Left lung (tissue), 10 donors: ENCODE results near the gene LDLR. TPM values are rescaled to one million over a fixed set of nuclear protein-coding genes. Genes with fewer than 3 reads are reported as not detected.

Experiments
- ATAC-seq: fragments of 200-7000 bp; cut with Tn5 transposase; one replicate; pipeline ENCODE4 v1.9.1; 2020; ENCODE audit warnings: moderate library complexity
- DNase-seq, 4 donors: peaks; one replicate each; pipeline ENCODE4 v3.0.0-alpha.2; 2013 to 2020
- H3K27ac ChIP-seq, 2 donors: fragments of 200-600 bp; sonication (generic) in 1 of 2; one replicate each; pipeline versions ENCODE4 v1.5.0 to v1.8.0; 2020 to 2021
- H3K27me3 ChIP-seq, 2 donors: fragments of 200-600 bp; sonication (generic) in 1 of 2; one replicate each; pipeline versions ENCODE4 v1.5.0 to v1.8.0; 2020 to 2021
- H3K36me3 ChIP-seq, 2 donors: fragments of 200-600 bp; sonication (generic) in 1 of 2; one replicate each; pipeline versions ENCODE4 v1.5.0 to v1.8.0; 2020 to 2021
- H3K4me1 ChIP-seq, 2 donors: fragments of 200-600 bp; one replicate each; pipeline ENCODE4 v1.8.0; 2021
- H3K4me3 ChIP-seq, 2 donors: fragments of 200-600 bp; sonication (generic) in 1 of 2; one replicate each; pipeline versions ENCODE4 v1.5.0 to v1.8.0; 2020 to 2021; ENCODE audit warnings: mild to moderate bottlenecking in 1 of 2
- H3K9me3 ChIP-seq, 2 donors: fragments of 200-600 bp; sonication (generic) in 1 of 2; one replicate each; pipeline versions ENCODE4 v1.5.0 to v1.8.0; 2020 to 2021
- intact Hi-C, 2 donors: fragments of 100-400 bp; cut with DNase I; formaldehyde crosslinking; loops; one replicate each; pipeline versions ENCODE4 v1.11.2 to v1.14.2; 2022
- polyA plus RNA-seq, 6 donors: library from polyadenylated mRNA; unstranded; fragments of 120-200 nt; gene quantifications; one replicate each; pipeline ENCODE4 v1.2.1, GENCODE V29; 2013; ENCODE audit not compliant: insufficient read length in 6 of 6
- total RNA-seq, 2 donors: library from RNA; stranded (reverse); fragmentation: NEBNext Ultra II Directional; extraction: Animal tissue kit (Norgen Biotek cat#: 25700); gene quantifications; one replicate each; pipeline ENCODE4 v1.2.1, GENCODE V29; 2021
- TF ChIP-seq, protein P1 (sequence below), 2 donors: fragments of 200-600 bp; sonication (generic) in 1 of 2; IDR thresholded peaks; one replicate each; pipeline versions ENCODE4 v1.5.0 to v1.8.0; 2021; ENCODE audit warnings: antibody characterized with exemption in 2 of 2
- donor health status: DM: no; HTN: yes; CAD: no.
- donor health status: DM: no; HTN: no; CAD: no.

LDLR gene
- total and polyA plus RNA-seq, 8 donors: 10.4 to 310 (median 29.6) TPM

DNA sequence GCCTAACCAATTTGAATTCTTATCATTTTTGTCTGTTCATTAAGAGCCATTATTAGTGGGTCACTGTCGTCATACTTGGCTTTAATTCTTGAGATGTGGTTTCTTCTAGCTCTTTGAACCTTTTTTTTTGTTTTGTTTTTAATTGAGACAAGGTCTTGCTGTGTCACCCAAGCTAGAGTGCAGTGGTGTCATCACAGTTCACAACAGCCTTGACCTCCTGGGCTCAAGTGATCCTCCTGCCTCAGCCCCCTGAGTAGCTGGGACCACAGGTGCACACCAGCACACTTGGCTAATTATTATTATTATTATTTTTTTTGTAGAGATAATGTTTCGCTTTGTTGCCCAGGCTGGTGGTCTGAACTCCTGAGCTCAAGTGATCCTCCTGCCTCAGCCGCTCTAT is 25.8 kb upstream of the LDLR start:
- no peak overlapping the region for H3K27ac ChIP-seq

DNA sequence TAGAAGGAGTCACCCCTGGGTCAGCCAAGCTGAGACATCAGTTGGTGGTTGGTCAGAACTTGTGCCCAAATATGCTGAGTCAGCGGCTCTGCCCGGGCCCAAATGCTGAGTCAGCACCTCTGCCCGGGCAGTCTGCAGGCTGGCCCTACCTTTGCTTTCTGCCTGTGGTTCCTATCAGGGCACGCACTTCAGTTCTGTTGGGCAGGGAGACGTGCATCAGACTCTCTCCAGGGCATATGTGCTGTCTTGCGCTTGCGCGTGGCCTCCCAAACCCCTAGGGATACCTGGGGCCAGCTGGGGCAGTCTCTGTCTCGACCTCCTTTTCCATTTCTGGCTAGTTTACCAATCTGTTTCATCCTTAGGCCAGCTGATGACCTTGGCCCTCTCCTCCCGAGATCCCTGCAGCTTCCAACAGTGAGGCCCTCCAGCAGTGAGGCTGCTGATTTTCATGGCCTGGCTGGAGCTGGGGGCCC is 24.4 kb upstream of the LDLR start:
- no peak for ATAC-seq
- Histone ChIP-seq H3K4me1 (peaks cover 0 to 11% of the 10 kb centered on the region in 2 donors), H3K27ac (no peak overlapping the region), H3K27me3 (no peaks in the 10 kb centered on the region), H3K36me3 (peaks cover 0 to 49% of the 10 kb centered on the region in 2 donors), H3K9me3 (no peaks in the 10 kb centered on the region), H3K4me3 (no peak overlapping the region)
- peak in 1 of 4 donors; percentile 75 for DNase-seq
- intact Hi-C loops: no loop called here
- TF ChIP-seq, protein P1, sequence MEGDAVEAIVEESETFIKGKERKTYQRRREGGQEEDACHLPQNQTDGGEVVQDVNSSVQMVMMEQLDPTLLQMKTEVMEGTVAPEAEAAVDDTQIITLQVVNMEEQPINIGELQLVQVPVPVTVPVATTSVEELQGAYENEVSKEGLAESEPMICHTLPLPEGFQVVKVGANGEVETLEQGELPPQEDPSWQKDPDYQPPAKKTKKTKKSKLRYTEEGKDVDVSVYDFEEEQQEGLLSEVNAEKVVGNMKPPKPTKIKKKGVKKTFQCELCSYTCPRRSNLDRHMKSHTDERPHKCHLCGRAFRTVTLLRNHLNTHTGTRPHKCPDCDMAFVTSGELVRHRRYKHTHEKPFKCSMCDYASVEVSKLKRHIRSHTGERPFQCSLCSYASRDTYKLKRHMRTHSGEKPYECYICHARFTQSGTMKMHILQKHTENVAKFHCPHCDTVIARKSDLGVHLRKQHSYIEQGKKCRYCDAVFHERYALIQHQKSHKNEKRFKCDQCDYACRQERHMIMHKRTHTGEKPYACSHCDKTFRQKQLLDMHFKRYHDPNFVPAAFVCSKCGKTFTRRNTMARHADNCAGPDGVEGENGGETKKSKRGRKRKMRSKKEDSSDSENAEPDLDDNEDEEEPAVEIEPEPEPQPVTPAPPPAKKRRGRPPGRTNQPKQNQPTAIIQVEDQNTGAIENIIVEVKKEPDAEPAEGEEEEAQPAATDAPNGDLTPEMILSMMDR (IDR thresholded peaks at IDR 0.05): no peak

More for the DNA sequence above, 25.8 kb upstream of the LDLR start:
- ATAC-seq (peak; percentile 11), DNase-seq (no peak)
- intact Hi-C loops: no loop called here
- peaks cover 0 to 62% of the 10 kb centered on the region in 2 donors for H3K36me3 ChIP-seq
- TF ChIP-seq, protein P1 (IDR thresholded peaks at IDR 0.05): no peak
- H3K4me3 ChIP-seq: no peak overlapping the region
- H3K9me3 ChIP-seq: no peaks in the 10 kb centered on the region
- H3K4me1 ChIP-seq: peaks cover 0 to 6% of the 10 kb centered on the region in 2 donors
- H3K27me3 ChIP-seq: no peaks in the 10 kb centered on the region

DNA sequence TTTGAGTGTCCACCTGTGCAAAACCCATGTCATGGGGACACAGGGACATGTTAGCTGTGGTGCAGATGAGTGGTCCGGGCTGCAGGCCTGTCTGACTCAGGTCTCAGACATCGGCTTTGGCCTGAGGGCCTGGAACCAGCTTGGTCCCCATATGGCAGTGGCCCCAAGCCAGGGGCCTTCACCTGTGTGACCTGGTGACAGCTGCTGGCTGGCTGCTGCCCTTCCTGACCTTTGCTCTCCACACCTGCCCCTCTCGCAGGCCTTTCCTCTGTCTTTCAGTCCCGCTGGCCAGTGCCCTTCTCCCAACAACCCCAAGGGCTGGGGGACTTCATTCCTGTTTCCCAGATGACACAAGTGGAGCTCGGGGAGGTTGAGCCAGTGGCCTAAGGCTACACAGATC is 22.9 kb upstream of the LDLR start:
- H3K9me3 ChIP-seq: no peaks in the 10 kb centered on the region
- DNase-seq: peak in 1 of 4 donors; percentile 54
- H3K27ac ChIP-seq: no peak overlapping the region
- H3K27me3 ChIP-seq: no peaks in the 10 kb centered on the region
- intact Hi-C loops: no loop called here
- no peak overlapping the region for H3K4me3 ChIP-seq
- ATAC-seq: no peak
- TF ChIP-seq, protein P1 (IDR thresholded peaks at IDR 0.05): no peak
- H3K4me1 ChIP-seq: peaks cover 0 to 18% of the 10 kb centered on the region in 2 donors
- H3K36me3 ChIP-seq: peaks cover 0 to 36% of the 10 kb centered on the region in 2 donors

DNA sequence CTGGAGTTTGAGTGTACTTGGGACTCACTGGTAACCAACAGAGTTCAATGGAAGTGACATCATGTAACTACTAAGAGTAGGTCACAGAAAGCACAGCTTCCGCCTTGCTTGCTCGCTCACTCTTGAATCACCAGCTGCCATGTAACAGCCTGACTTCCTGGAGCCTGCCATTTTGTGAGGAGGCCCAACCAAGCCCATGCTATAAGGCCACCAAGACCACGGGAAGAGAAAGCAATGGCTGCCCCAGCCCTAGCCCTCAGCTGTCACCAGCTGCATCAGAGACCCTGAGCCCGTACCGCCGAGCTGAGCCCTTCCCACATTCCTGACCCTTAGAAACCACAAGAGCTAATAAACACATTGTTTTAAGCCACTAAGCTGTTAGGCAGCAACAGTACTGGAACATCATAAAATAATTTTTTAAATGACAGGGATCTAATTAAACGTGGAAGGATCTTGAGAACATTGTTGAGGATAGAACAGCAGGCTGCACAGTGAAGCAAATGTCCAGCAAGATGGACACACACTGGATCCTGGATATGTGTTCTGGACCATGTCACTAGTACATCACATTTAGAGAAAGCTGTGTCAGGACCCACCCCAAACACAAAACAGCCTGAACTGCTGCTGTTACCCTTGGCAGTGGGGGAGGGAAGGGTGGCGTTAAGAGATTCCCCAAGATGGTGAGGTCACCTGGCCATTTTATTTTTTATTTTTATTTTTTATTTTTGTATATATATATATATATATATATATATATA is 21.7 kb upstream of the LDLR start:
- peaks cover 0 to 24% of the 10 kb centered on the region in 2 donors for H3K36me3 ChIP-seq
- TF ChIP-seq, protein P1 (IDR thresholded peaks at IDR 0.05): no peak
- intact Hi-C loops: no loop called here
- no peaks in the 10 kb centered on the region for H3K9me3 ChIP-seq
- H3K27me3 ChIP-seq: no peaks in the 10 kb centered on the region
- no peak overlapping the region for H3K27ac ChIP-seq
- ATAC-seq: no peak
- no peak overlapping the region for H3K4me3 ChIP-seq
- peaks cover 0 to 31% of the 10 kb centered on the region in 2 donors for H3K4me1 ChIP-seq
- DNase-seq: no peak

DNA sequence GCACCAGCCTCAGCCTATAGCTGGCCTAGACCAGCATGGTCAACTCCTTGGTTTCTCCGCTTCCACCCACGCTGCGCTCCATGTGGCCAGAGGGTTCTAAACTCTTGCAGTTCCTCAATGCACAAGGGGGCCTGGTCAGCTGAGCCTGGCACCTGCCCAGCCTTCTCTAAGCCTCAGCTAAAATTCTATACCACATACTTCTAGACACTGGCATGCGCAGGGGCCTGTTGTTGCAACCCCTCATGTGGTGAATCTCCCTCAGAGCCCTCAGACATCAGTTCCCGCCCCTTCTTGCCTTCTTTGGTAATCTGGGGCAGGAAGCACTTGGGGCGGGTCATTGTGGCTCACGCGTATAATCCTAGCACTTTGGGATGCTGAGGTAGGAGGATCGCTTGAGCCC is 19.7 kb upstream of the LDLR start:
- H3K36me3 ChIP-seq: peaks cover 0 to 14% of the 10 kb centered on the region in 2 donors
- H3K27ac ChIP-seq: no peak overlapping the region
- no peaks in the 10 kb centered on the region for H3K27me3 ChIP-seq
- H3K4me3 ChIP-seq: no peak overlapping the region
- no peaks in the 10 kb centered on the region for H3K9me3 ChIP-seq
- no peak for ATAC-seq
- peaks cover 0 to 39% of the 10 kb centered on the region in 2 donors for H3K4me1 ChIP-seq
- TF ChIP-seq, protein P1 (IDR thresholded peaks at IDR 0.05): no peak
- DNase-seq: no peak
- intact Hi-C loops: no loop called here
